GM12874 (cell line): Measurements from ENCODE around the gene SSB.

ENCODE experiments used
- CTCF ChIP-seq: IDR thresholded peaks from 2 replicates; pipeline ENCODE4 v1.5.1; 2011; ENCODE audit warnings: low read depth, mild to moderate bottlenecking, control low read depth, low read length, moderate library complexity; ENCODE audit not compliant: insufficient read depth

SSB gene

GRCh38 chr2:169761251-169761969 is 37.3 kb upstream of the SSB start:
- TF ChIP-seq CTCF = no peak

- TF ChIP-seq CTCF = no peak
Measured at GRCh38 chr2:169761970-169762292, 36.7 kb upstream of the SSB start.

- no peak for TF ChIP-seq CTCF
Measured at GRCh38 chr2:169765523-169765922, 33.1 kb upstream of the SSB start.

- TF ChIP-seq CTCF = peak; percentile 57
Measured at GRCh38 chr2:169767243-169767888, 31.3 kb upstream of the SSB start.

- TF ChIP-seq CTCF = no peak
Measured at GRCh38 chr2:169768262-169768995, 30.2 kb upstream of the SSB start.

GRCh38 chr2:169771021-169771420 is 27.6 kb upstream of the SSB start:
- TF ChIP-seq CTCF = no peak

- no peak for TF ChIP-seq CTCF
Measured at GRCh38 chr2:169771612-169772011, 27.1 kb upstream of the SSB start.
